BLaER1 treated with 17β-estradiol and CSF1 and Interleukin-3, amounts not matched to agents 10 nM and 100 nM (cell line): ENCODE data around the gene SH2D3C.

ENCODE experiments used
- H3K27ac ChIP-seq, 11 experiments: shearing (Covaris generic); formaldehyde crosslinking; 2 replicates each; pipeline ENCODE4 v1.8.1; 2022
- H3K27me3 ChIP-seq, 11 experiments: shearing (Covaris generic); formaldehyde crosslinking; 2 replicates each; pipeline ENCODE4 v1.8.1; 2022
- H3K36me3 ChIP-seq, 11 experiments: shearing (Covaris generic); formaldehyde crosslinking; 2 replicates each; pipeline ENCODE4 v1.8.1; 2022
- H3K4me1 ChIP-seq, 10 experiments: shearing (Covaris generic); formaldehyde crosslinking; 2 replicates each; pipeline ENCODE4 v1.8.1; 2022
- H3K4me2 ChIP-seq, 11 experiments: shearing (Covaris generic); formaldehyde crosslinking; 2 replicates each; pipeline ENCODE4 v1.8.1; 2022
- H3K4me3 ChIP-seq, 10 experiments: shearing (Covaris generic); formaldehyde crosslinking; 2 replicates each; pipeline ENCODE4 v1.8.1; 2022
- H3K9ac ChIP-seq, 11 experiments: shearing (Covaris generic); formaldehyde crosslinking; 2 replicates each; pipeline ENCODE4 v1.8.1; 2022
- H3K9me3 ChIP-seq, 11 experiments: shearing (Covaris generic); formaldehyde crosslinking; replicated peaks in 1 of 11; 2 replicates each; pipeline ENCODE4 v1.8.1; 2022
- H4K20me1 ChIP-seq, 11 experiments: shearing (Covaris generic); formaldehyde crosslinking; 2 replicates each; pipeline ENCODE4 v1.8.1; 2022
- Cebpa-rat ChIP-seq, 11 experiments: shearing (Covaris generic); IDR thresholded peaks; 2 replicates each; pipeline ENCODE4 v1.8.1; 2022

The SH2D3C gene

DNA sequence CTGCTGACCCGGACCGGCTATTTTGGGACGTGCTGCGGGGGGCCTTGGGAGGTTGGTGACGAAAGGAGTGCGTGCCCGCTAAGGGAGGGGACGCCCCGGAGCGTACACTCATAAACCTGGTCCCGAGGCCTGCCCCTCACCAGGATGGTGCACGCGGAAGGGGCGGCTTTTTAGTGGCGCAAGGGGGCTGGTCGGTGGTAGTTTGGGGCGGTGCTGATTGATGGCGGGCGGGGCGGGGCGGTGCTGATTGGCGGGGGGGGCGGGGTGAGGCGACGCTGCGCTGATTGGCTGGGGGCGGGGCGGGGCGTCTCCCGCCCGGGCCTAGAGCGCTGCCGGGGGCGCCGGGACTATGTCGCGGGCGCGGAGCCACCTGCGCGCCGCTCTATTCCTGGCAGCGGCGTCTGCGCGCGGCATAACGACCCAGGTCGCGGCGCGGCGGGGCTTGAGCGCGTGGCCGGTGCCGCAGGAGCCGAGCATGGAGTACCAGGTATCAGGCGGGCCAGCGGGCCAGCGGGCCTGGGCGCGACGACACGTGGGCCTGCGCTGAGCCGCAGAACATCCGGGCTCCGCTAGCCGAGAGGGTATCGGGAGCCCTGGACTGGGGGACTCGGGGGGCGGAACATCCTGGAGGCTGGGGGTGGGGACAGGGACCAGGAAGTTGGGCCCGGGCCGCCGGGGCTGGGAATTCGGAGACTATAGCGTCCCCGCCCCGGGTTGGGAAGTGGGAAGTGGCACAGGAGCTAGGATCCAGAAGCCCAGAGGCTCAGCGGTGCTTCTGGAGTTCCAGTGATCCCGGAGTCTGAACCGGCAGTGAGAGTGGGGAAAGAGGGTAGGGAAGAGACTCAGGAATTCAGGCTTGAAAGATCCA lies 24.3 kb upstream of the SH2D3C start, which contains the start of gene FPGS:
Gene FPGS (plus strand): TSS at position 307 of the 868 bp plus-strand sequence. CDS start 43 bp downstream, at position 350.
- peaks cover 13 to 40% (median 38%) of the 10 kb centered on the region in 11 experiments for H3K36me3 ChIP-seq
- no peaks in the 10 kb centered on the region for H3K9me3 ChIP-seq
- H3K27me3 ChIP-seq, result 0 out of 22 replicates have a peak, but pooled peaks cover 0 to under 1% (median 0%) of the 10 kb centered on the region in 11 experiments
- peak within 1 kb of the TSS; percentile 86 to 95 (median 92) for H3K27ac ChIP-seq
- peaks cover 11 to 47% (median 40%) of the 10 kb centered on the region in 11 experiments; a peak in 19 of 22 replicates for H4K20me1 ChIP-seq
- H3K4me1 ChIP-seq, result peaks cover 68 to 91% (median 89%) of the 10 kb centered on the region in 10 experiments
- H3K9ac ChIP-seq, result peak within 1 kb of the TSS; percentile 91 to 97 (median 94)
- peak within 1 kb of the TSS; percentile 74 to 99 (median 91) for H3K4me3 ChIP-seq
- H3K4me2 ChIP-seq, result peak within 1 kb of the TSS; percentile 95 to 100 (median 98)
- TF ChIP-seq Cebpa-rat (IDR thresholded peaks at IDR 0.05), result no peak

- Histone ChIP-seq H3K9ac (peak overlapping the region; percentile 52 to 97 (median 79); a peak in 21 of 22 replicates), H3K4me3 (peak overlapping the region; percentile 54 to 99 (median 89)), H3K4me1 (peaks cover 68 to 91% (median 89%) of the 10 kb centered on the region in 10 experiments), H3K4me2 (peak overlapping the region; percentile 92 to 100 (median 96)), H4K20me1 (peaks cover 3 to 40% (median 33%) of the 10 kb centered on the region in 11 experiments; a peak in 19 of 22 replicates), H3K9me3 (no peaks in the 10 kb centered on the region), H3K36me3 (peaks cover 5 to 32% (median 30%) of the 10 kb centered on the region in 11 experiments; a peak in 21 of 22 replicates), H3K27me3 (peaks cover 0 to 7% (median 0%) of the 10 kb centered on the region in 11 experiments; a peak in 1 of 22 replicates), H3K27ac (peak overlapping the region; percentile 28 to 95 (median 79); a peak in 21 of 22 replicates)
- TF ChIP-seq Cebpa-rat (IDR thresholded peaks at IDR 0.05), result 0 out of 22 replicates have a peak, but pooled peaks of 1 of the 11 experiments have one; percentile 6
Measured at GRCh38 chr9:127801955-127802575, 23.6 kb upstream of the SH2D3C start.

DNA sequence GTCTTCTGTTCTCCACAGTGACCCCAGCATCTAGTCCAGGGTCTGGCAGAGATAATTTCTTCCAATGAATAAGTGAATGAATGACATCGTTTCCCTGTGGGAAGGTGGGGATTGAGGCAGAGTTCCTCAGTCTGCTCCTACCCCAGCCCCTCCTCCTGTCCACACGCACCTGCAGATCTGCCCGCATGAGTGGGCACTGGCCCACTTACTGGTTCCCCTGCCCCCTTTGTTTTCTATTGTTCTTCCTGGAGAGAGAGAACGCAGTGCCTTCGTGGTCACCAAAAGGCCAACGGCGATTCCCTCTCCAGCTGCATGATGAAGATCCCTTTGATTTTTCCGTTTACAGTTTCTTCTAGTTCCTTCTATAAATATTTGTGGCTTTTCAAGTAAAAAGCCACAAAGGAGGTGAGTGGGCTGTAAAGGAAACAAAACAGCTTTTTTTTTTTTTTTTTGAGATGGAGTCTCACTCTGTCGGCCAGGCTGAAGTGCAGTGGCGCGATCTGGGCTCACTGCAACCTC lies 18.4 kb upstream of the SH2D3C start:
- Histone ChIP-seq H3K27ac (peak overlapping the region in 10 of 11 experiments; percentile 21 to 90 (median 84); a peak in 20 of 22 replicates), H3K36me3 (peaks cover 15 to 30% (median 22%) of the 10 kb centered on the region in 11 experiments), H3K4me2 (peak overlapping the region; percentile 82 to 100 (median 96)), H3K4me3 (peak overlapping the region in 5 of 10 experiments; percentile 6 to 51 (median 33); a peak in 4 of 20 replicates), H3K27me3 (peaks cover 0 to 7% (median 0%) of the 10 kb centered on the region in 11 experiments; a peak in 1 of 22 replicates), H3K4me1 (peaks cover 72 to 100% (median 100%) of the 10 kb centered on the region in 10 experiments), H3K9me3 (no peaks in the 10 kb centered on the region), H3K9ac (peak overlapping the region; percentile 5 to 77 (median 73); a peak in 17 of 22 replicates), H4K20me1 (peaks cover 0 to 55% (median 26%) of the 10 kb centered on the region in 11 experiments; a peak in 20 of 22 replicates)
- TF ChIP-seq Cebpa-rat (IDR thresholded peaks at IDR 0.05), result no peak

DNA sequence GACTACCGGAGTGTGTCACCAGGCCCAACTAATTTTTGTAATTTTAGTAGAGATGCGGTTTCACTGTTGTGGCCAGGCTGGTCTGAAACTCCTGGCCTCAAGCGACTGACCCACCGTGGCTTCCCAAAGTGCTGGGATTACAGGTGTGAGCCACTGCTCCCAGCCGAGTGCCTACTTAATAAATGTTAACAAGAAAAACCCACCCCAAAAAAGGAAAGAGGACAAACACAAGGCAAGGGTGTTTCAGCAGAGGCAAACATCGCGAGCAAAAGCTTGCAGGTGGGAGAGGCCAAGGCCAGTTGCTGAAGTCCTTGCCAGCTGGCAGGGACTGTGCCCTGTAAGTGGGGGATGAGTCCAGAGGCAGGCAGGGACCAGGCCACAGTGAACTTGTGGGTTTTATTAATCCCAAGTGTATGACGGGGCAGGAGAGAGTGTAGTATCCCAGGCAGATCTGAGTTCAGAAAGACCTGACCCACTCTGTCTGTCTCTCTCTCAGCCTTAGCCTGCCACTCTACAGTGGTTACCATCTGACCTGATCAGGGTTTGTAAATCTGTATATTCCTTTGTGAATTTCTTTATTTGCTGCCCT lies 17.9 kb upstream of the SH2D3C start:
- H4K20me1 ChIP-seq, result peaks cover 0 to 61% (median 32%) of the 10 kb centered on the region in 11 experiments; a peak in 20 of 22 replicates
- TF ChIP-seq Cebpa-rat (IDR thresholded peaks at IDR 0.05), result no peak
- peaks cover 71 to 100% (median 100%) of the 10 kb centered on the region in 10 experiments for H3K4me1 ChIP-seq
- peak overlapping the region in 10 of 11 experiments; percentile 21 to 90 (median 84); a peak in 20 of 22 replicates for H3K27ac ChIP-seq
- H3K4me3 ChIP-seq, result peak overlapping the region in 6 of 10 experiments; percentile 3 to 51 (median 20); a peak in 5 of 20 replicates
- H3K4me2 ChIP-seq, result peak overlapping the region; percentile 82 to 100 (median 96)
- H3K27me3 ChIP-seq, result peaks cover 0 to 7% (median 0%) of the 10 kb centered on the region in 11 experiments; a peak in 1 of 22 replicates
- H3K9ac ChIP-seq, result peak overlapping the region; percentile 5 to 77 (median 73); a peak in 17 of 22 replicates
- no peaks in the 10 kb centered on the region for H3K9me3 ChIP-seq
- H3K36me3 ChIP-seq, result peaks cover 21 to 36% (median 28%) of the 10 kb centered on the region in 11 experiments

DNA sequence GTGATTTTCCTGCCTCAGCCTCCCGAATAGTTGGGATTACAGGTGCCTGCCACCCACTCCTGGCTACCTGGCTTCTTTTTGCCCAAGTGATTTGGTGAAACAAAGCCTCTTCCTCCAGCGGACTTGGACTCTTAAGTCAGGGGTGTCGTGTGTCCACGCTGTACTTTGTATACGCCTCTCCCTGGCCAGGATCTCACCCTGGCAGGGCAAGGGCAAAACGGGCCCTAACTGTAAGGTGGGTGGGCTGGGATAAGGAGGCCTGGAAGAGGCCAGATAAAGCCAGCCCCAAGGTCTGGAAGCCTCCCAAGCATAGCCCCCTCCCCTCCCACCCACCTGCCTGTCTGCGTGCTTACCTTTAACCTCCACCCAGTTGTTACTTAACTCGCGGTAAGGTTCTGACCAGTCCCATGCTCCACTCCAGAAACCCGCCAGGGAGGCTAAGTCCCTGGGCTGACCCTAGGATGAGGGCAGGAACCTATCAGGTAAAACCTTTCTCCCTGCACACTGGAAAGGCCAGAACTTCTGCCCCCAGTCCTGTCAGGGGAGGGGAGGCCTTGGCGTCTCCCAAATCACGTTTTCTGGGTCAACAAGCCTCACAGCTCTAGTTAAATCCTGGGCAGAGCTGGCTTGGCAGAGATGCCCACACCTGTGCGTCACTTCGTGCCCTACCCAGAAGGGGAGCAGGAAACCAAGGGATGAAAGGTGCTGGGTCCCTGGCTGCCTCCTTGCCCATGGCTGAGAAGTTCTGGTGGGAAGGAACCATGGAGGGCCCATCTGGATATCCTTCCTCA lies 15.7 kb upstream of the SH2D3C start:
- no peak for TF ChIP-seq Cebpa-rat (IDR thresholded peaks at IDR 0.05)
- Histone ChIP-seq H3K4me2 (peak overlapping the region; percentile 82 to 100 (median 96)), H3K27me3 (peaks cover 0 to 7% (median 0%) of the 10 kb centered on the region in 11 experiments; a peak in 1 of 22 replicates), H3K4me3 (no peak overlapping the region), H3K27ac (peak overlapping the region in 8 of 11 experiments; percentile 71 to 90 (median 85); a peak in 15 of 22 replicates), H3K9me3 (no peaks in the 10 kb centered on the region), H3K4me1 (peaks cover 79 to 100% (median 100%) of the 10 kb centered on the region in 10 experiments), H3K9ac (peak overlapping the region in 9 of 11 experiments; percentile 10 to 77 (median 60); a peak in 16 of 22 replicates), H4K20me1 (peaks cover 17 to 83% (median 53%) of the 10 kb centered on the region in 11 experiments), H3K36me3 (peaks cover 43 to 57% (median 49%) of the 10 kb centered on the region in 11 experiments)

DNA sequence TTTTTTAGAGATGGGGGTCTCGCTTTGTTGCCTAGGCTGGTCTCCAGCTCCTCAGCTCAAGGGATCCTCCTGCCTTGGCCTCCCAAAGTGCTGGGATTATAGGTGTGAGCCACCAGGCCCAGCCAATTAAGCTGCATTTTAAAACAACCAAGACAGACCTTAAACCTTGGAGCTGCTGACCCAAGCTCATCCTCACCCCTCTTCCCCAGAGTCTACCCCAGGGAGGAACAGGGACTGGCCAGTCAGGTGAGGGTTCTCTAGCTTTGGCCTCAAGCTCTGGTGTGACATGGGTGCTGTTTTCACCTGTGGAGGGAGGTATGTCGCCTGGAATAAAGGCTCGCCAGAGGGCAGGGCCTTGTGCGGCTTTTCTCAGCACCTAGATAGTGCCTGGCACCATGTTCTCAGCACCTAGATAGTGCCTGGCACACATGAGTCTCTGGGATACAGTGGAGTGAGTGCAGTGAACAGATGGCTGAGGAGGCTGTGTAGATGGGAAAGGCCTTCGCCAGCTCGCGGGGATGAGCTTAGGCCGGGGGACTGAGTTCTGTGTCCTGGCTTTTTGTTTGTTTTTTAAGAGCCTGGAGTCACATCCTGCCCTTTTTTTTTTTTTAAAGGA lies 14.7 kb upstream of the SH2D3C start:
- TF ChIP-seq Cebpa-rat (IDR thresholded peaks at IDR 0.05), result no peak
- Histone ChIP-seq H3K36me3 (peaks cover 53 to 67% (median 59%) of the 10 kb centered on the region in 11 experiments), H3K4me3 (no peak overlapping the region), H3K4me2 (peak overlapping the region; percentile 16 to 100 (median 96); a peak in 20 of 22 replicates), H3K27ac (peak overlapping the region in 8 of 11 experiments; percentile 46 to 90 (median 82); a peak in 16 of 22 replicates), H3K9me3 (no peaks in the 10 kb centered on the region), H3K4me1 (peaks cover 89 to 100% (median 100%) of the 10 kb centered on the region in 10 experiments), H3K27me3 (peaks cover 0 to 7% (median 0%) of the 10 kb centered on the region in 11 experiments; a peak in 1 of 22 replicates), H4K20me1 (peaks cover 27 to 93% (median 63%) of the 10 kb centered on the region in 11 experiments), H3K9ac (peak overlapping the region; percentile 10 to 77 (median 45); a peak in 16 of 22 replicates)
